Stimulated activated naive CD8-positive, alpha-beta T cell treated with anti-CD3 and anti-CD28 coated beads, Interleukin-15, Interleukin-2, amounts not matched to agents 100 ng/mL and 50 ng/mL, for 24 hours (primary cell): ENCODE measurements around the gene TPRKB.
"Not testable (repeated sequence)": the region's sequence is repeated elsewhere in the genome, so short reads cannot be mapped to it uniquely, and the experiment has no call there.

Experiments used
- H3K27ac Mint-ChIP-seq: one replicate; pipeline ENCODE4 v1.8.0; 2021; ENCODE audit warnings: mild to moderate bottlenecking, mixed read lengths
- H3K27me3 Mint-ChIP-seq: one replicate; pipeline ENCODE4 v1.8.0; 2021; ENCODE audit warnings: mixed read lengths
- H3K36me3 Mint-ChIP-seq: one replicate; pipeline ENCODE4 v1.8.0; 2021; ENCODE audit warnings: low read depth, mixed read lengths
- H3K4me1 Mint-ChIP-seq: one replicate; pipeline ENCODE4 v1.8.0; 2021; ENCODE audit warnings: low read depth, mixed read lengths
- H3K4me3 Mint-ChIP-seq: one replicate; pipeline ENCODE4 v1.8.0; 2021; ENCODE audit warnings: mild to moderate bottlenecking, mixed read lengths
- H3K9me3 Mint-ChIP-seq: one replicate; pipeline ENCODE4 v1.8.0; 2021; ENCODE audit warnings: mixed read lengths

Gene TPRKB

DNA sequence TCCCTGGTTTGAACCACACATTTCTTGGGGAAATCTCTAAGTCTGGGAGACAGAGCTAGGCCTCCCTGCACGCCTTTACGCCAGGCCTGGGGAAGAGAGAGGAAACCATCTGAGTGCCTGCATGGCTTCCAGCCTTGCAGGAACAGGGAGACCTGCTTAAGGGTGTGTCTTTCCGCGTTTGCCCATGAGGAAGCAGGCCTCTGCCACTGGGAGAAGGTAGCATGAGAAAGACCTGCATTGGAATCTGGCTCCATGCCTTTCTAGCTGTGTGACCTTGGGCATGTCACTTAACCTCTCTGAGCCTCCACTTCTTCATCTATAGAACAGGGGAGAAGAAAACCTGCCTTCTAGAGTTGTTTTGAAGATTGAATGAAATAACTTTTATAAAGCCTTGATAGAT lies 19.4 kb downstream of the TPRKB start:
- H3K4me3 Mint-ChIP-seq, H3K9me3 Mint-ChIP-seq, H3K36me3 Mint-ChIP-seq, H3K27ac Mint-ChIP-seq, H3K4me1 Mint-ChIP-seq: not testable (repeated sequence)
- peaks cover 12% of the 10 kb centered on the region for H3K27me3 Mint-ChIP-seq

DNA sequence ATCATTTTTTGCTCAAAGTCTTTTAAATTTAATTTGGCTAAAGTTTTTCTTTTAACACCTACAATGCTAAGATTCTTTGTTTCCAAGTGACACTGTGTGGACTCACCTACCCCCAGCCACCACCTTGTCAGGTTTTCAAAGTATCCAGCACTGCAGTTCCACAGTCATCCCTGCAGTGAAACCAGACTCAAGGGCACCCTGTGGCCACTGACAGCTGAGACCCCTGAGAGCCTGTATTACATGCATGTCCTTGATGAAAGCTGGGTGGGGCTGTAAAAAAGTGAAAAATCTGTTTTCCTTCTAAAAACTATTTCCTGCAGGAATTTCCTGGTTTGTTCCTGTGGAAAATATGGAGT lies 19.9 kb downstream of the TPRKB start:
- Mint-ChIP-seq H3K27ac (no peak overlapping the region), H3K4me1 (peaks cover 4% of the 10 kb centered on the region), H3K36me3 (peaks cover 8% of the 10 kb centered on the region), H3K4me3 (no peak overlapping the region), H3K9me3 (peaks cover 5% of the 10 kb centered on the region), H3K27me3 (peaks cover 12% of the 10 kb centered on the region)

DNA sequence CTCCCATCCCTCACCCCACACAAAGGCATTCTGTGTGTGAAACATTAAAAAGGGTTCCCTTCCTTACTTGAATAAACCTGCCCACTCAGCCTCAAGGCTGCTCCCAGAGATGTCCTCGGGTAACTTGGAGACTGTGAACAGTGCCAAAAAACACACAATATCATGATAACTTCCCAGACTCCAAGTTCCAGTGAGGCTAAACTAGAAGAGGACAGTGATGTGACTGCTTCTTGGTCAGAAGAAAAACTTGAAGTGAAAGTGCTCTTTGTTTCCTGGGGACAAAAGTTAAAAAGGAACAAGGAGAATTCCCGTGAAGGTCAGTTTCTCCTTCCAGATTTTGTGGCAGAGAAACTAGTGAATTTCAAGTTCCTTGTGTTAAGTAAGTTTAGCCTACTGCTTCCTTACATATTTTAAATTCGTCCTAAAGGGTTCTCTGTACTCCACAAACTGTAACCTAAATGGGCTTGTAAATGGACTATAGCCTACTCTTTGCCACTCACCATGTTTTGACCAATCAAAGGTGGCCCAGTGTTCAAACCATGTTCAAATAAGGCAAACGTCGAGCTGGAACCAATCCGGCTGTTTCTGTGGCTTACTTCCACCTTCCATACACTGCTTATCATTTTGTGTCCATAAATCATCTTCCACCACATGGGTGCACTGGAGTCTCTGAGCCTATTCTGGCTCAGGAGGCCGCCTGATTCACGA lies 20.4 kb downstream of the TPRKB start:
- Mint-ChIP-seq H3K36me3 (peaks cover 8% of the 10 kb centered on the region), H3K4me1 (peaks cover 4% of the 10 kb centered on the region), H3K4me3 (no peak overlapping the region), H3K27me3 (peaks cover 12% of the 10 kb centered on the region), H3K27ac (no peak overlapping the region), H3K9me3 (peaks cover 5% of the 10 kb centered on the region)

DNA sequence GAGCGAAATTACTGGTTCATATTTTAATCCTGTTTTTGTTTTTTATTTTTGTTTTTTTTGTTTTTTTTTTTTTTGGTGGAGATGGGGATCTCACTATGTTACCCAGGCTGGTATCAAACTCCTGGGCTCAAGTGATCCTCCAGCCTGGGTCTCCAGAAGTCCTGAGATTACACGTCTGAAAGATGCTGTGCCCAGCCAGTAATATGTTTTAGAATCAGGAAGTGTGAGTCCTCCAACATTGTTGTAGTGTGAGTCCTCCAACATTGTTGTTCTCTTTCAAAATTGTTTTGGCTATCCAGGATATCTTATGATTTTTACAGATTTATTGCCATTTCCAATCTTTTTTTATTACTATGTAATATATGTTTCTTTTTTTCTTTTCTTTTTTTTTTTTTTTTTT lies 23.1 kb downstream of the TPRKB start:
- H3K4me3 Mint-ChIP-seq: no peak overlapping the region
- peaks cover 5% of the 10 kb centered on the region for H3K9me3 Mint-ChIP-seq
- peaks cover 4% of the 10 kb centered on the region for H3K4me1 Mint-ChIP-seq
- peaks cover 8% of the 10 kb centered on the region for H3K36me3 Mint-ChIP-seq
- H3K27ac Mint-ChIP-seq: no peak overlapping the region
- peaks cover 12% of the 10 kb centered on the region for H3K27me3 Mint-ChIP-seq

DNA sequence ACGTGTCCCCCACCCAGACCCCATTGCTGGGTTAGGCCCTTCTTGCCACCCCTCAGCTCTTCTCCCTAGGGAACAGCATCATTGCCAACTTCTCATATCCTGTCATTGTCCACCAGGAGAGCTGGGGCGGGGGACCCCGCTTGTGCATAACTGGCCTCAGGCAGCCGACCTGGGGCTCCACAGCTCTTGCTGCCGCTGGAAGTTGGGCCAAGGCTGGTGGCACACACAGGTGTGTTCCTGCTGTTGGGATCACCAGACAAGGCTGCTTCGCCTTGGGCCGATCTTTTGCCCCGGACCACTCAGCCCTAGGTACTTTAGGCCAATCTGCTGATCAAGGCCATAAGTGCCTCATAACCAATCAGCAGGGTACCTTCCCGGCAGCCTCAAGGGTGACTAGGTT lies 28.6 kb downstream of the TPRKB start:
- H3K4me3 Mint-ChIP-seq: no peak overlapping the region

DNA sequence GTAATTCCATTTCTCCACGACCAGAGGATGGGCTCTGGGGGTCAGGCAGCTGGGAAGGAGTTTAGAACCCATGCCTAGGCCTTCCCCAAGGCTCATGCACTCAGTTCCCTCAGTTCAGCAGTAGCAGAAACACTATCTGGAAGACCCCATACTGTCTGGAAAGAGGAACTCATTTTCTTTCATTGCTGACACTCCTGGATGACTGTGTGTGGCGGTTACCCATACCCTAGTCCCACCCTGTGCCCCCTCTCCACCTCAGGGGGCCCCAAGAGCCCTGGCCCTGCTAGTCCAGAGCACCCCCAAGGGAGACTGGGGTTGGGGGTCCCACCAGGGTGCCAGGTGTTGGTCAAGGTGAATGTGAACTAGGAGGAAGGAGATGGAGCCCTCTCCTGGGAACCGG lies 29.5 kb downstream of the TPRKB start:
- Mint-ChIP-seq H3K36me3 (no peaks in the 10 kb centered on the region), H3K4me3 (no peak overlapping the region), H3K9me3 (no peaks in the 10 kb centered on the region), H3K27me3 (peaks cover 12% of the 10 kb centered on the region), H3K4me1 (no peaks in the 10 kb centered on the region), H3K27ac (no peak overlapping the region)

More for the DNA sequence above, 28.6 kb downstream of the TPRKB start:
- H3K36me3 Mint-ChIP-seq: peaks cover 1% of the 10 kb centered on the region
- H3K4me1 Mint-ChIP-seq: no peaks in the 10 kb centered on the region
- H3K9me3 Mint-ChIP-seq: peaks cover 2% of the 10 kb centered on the region
- no peak overlapping the region for H3K27ac Mint-ChIP-seq
- peaks cover 14% of the 10 kb centered on the region for H3K27me3 Mint-ChIP-seq

DNA sequence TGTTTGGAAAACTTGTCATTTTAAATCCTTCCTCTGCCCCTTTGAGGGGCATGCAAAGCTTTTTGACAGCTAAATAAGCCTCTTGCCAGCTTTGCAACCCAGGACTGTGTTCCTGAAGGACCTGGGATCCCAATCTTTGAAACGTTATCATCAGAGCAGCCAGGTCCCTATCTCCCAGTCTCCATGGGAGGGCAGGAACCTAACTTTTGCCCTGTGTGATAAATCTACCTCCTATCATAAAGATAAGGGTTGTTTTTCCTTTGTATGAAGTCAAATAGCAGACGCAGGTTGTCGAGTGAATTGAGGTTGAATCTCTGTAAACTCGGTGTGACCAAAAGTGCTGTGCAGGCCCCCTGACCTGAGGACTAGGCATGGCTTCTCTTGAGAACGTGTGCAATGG lies 30.1 kb downstream of the TPRKB start:
- Mint-ChIP-seq H3K36me3 (no peaks in the 10 kb centered on the region), H3K27me3 (peaks cover 15% of the 10 kb centered on the region), H3K27ac (no peak overlapping the region), H3K4me3 (no peak overlapping the region), H3K9me3 (no peaks in the 10 kb centered on the region), H3K4me1 (no peaks in the 10 kb centered on the region)

DNA sequence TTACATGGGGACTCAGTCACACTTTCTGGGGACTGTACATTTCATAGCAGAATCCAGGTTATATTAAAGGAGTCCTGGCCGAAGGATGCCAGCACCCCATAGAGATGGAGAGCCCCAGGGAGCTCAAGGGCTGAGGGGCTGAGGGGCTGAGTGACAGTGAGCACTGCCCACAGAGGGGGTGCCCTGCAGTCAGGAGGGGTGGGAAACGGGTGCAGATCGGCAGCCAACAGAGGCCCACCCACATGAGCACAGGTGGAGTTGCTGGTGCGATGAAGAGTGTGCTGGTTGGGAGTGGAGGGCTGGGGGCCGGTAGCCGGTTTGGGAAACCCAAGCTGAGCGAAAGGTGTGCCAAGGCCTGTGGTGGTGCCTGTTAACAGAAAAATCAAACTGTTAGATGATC lies 32.1 kb downstream of the TPRKB start:
- Mint-ChIP-seq H3K4me1 (no peaks in the 10 kb centered on the region), H3K4me3 (no peak overlapping the region), H3K27me3 (peaks cover 23% of the 10 kb centered on the region), H3K9me3 (no peaks in the 10 kb centered on the region), H3K36me3 (no peaks in the 10 kb centered on the region), H3K27ac (no peak overlapping the region)

DNA sequence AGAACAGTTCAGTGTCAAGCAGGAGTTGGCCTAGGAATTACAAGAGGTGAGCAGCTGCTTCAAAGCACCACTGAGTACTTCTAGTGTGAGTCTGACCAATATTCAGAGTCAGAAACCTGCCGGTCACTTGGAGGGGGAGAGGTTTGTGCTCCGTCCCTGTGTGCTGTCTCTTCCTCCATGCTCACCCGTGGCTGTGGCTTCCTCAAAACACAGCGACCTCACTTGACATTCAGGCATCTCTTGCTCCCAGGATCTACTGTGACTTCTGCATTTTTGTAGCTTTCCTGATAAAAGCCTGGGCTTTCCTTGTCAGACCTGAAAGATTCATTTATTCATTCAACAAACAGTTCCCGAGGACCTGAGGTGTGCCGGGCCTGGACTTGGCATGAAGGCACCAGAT lies 32.9 kb downstream of the TPRKB start:
- Mint-ChIP-seq H3K9me3 (no peaks in the 10 kb centered on the region), H3K27me3 (peaks cover 23% of the 10 kb centered on the region), H3K27ac (no peak overlapping the region), H3K4me1 (no peaks in the 10 kb centered on the region), H3K36me3 (no peaks in the 10 kb centered on the region), H3K4me3 (no peak overlapping the region)

DNA sequence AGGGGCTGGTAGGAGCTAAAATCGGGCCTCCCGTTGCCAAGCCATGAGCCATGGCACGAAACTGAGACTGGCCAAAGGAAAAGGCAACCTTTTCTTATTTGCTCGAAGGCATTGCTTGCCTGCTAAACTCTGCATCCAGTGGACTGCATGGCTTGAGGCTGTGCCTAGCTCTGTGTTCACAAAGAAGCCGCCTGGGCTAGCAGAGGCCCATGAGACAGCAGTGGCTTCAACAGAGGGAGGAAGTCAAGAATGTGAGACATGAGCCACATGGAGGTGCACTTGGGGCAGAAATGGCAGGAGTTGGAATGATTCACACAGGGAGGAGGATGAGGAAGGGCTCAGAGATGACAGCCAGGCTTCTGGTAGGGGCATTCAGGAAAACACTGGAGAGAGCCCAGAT lies 33.5 kb downstream of the TPRKB start:
- Mint-ChIP-seq H3K36me3 (no peaks in the 10 kb centered on the region), H3K9me3 (no peaks in the 10 kb centered on the region), H3K27ac (no peak overlapping the region), H3K4me3 (no peak overlapping the region), H3K27me3 (peaks cover 23% of the 10 kb centered on the region), H3K4me1 (no peaks in the 10 kb centered on the region)

DNA sequence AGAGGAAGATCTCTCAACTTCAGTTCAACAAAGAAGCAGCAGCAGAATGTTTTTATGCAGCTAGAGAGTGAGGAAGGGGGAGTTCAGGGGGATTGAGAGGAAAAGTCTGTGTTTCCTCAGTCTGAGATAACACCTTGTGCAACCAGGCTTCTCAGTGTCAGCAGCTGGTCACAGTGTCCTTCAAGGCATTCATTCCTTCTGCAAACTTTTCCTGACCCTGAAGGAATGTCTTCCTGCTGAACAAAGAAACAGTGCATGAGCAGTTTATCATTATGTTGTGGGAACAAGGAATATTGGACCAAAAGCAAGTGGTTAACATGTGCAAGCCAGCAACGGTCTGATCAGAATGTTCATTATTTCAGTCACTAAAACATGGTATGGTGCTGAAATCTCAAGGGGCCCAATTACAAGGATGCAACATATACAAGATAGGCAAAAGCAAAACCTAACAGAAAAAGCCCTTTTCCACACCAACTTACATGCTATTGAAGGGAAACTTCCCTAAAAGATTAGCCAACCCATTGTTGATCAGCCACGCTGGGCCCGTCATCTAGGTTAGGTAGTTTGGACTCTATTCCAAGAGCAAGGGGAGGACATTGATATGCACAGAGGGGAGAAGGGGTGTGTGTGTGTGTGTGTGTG lies 34.2 kb downstream of the TPRKB start:
- H3K27ac Mint-ChIP-seq, H3K36me3 Mint-ChIP-seq, H3K4me1 Mint-ChIP-seq, H3K4me3 Mint-ChIP-seq, H3K9me3 Mint-ChIP-seq: not testable (repeated sequence)
- H3K27me3 Mint-ChIP-seq: peaks cover 23% of the 10 kb centered on the region

DNA sequence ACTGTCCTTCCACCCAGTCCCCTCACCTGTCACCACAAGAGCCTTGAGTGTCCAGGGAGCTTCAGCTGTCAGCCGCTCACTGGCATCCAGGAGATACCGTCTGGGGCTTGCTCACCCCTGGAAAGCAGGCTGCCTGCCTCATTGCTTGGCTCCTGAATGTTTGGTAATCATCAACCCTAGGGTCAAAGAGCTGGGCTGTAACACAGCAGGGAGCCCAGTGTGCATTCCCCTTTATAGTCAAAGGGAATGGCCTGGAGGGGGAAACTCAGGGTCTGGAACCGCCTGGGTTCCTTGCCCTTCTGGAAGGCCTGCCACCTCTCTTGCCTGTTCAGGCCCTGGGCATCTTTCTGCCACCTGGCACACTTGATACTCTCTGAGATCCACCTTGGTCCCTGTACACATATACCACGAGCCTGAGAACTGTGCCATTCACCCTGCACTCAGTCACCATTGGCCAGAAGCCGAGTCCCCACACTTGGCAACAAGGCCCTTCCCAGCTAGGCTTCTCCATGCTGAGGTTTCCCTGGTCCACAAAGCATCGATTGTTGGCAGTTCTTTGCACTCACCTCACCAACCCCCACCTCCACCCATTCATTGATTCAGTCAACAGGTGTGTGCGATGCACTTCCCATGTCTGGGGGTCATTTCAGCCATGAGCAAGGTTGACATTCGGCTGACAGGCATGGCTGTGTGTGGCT lies 35.0 kb downstream of the TPRKB start:
- Mint-ChIP-seq H3K36me3 (no peaks in the 10 kb centered on the region), H3K9me3 (no peaks in the 10 kb centered on the region), H3K27ac (no peak overlapping the region), H3K4me1 (no peaks in the 10 kb centered on the region), H3K4me3 (no peak overlapping the region), H3K27me3 (peaks cover 23% of the 10 kb centered on the region)

DNA sequence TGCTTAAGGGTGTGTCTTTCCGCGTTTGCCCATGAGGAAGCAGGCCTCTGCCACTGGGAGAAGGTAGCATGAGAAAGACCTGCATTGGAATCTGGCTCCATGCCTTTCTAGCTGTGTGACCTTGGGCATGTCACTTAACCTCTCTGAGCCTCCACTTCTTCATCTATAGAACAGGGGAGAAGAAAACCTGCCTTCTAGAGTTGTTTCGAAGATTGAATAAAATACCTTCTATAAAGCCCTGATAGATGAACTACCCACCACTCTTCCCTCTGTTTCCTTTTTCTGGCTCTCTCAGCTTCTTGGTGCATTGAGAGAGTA lies 35.7 kb downstream of the TPRKB start:
- H3K9me3 Mint-ChIP-seq, H3K36me3 Mint-ChIP-seq, H3K4me3 Mint-ChIP-seq, H3K4me1 Mint-ChIP-seq, H3K27ac Mint-ChIP-seq: not testable (repeated sequence)
- H3K27me3 Mint-ChIP-seq: peaks cover 23% of the 10 kb centered on the region

DNA sequence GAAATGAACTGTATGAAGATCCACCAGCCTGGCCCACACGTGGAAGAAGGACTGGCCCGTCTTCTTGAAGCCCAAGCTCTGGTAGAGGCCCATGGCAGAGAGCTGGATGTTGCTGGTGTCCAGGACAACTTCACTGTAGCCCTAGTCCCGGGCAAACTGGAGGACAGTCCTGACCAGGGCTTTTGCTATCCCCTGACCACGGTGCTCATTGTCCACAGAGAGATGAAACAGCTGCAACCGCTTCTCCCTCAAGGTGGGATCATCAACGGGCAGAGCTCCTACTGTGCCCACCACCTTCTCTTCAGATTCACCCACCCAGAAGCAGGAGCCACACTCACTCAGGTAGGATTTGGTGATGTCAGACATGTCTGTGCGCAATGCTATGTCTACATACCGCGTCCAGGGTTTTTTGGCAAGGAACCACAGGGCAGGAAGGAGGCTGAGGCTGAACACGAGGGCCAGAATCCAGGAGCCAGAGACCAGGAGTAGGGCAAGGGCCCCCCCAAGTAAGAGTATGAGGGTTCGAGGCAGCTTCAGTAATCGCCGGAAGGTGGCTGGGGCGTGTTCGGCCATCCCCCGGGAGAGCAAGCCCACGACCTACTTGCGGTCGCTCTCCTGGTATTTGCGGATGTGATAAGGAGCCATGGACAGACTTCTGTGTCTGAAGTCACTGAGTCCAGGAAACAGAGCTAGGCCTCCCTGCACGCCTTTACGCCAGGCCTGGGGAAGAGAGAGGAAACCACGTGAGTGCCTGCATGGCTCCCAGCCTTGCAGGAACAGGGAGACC lies 36.3 kb downstream of the TPRKB start:
- H3K27ac Mint-ChIP-seq: no peak overlapping the region
- H3K4me1 Mint-ChIP-seq: no peaks in the 10 kb centered on the region
- H3K27me3 Mint-ChIP-seq: peaks cover 23% of the 10 kb centered on the region
- H3K4me3 Mint-ChIP-seq: no peak overlapping the region
- H3K36me3 Mint-ChIP-seq: no peaks in the 10 kb centered on the region
- H3K9me3 Mint-ChIP-seq: no peaks in the 10 kb centered on the region

DNA sequence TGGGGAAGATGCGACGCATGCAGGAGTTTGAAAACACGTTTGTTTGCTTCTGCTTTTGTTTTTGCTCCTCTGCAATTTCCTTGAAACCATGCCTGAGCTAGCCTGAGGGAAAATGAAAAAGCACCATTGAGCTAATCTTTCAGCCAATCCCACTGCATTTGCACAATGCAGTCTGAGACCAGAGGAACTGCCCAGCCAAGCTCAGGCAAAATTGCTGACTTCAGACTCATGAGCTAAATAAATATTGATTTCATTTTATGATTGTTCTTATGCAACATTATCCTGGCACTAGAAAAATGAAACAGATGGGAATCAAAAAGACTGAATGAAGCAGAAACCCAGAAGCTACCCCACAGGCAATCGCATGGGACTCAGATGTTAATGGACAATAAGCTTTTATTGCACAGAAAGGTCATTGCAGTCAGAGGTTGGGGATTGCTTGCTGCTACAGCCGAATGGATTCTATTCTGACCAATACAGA lies 37.0 kb downstream of the TPRKB start:
- H3K9me3 Mint-ChIP-seq: no peaks in the 10 kb centered on the region

More for the DNA sequence above, 37.0 kb downstream of the TPRKB start:
- H3K4me1 Mint-ChIP-seq: no peaks in the 10 kb centered on the region
- no peak overlapping the region for H3K27ac Mint-ChIP-seq
- H3K4me3 Mint-ChIP-seq: no peak overlapping the region
- H3K27me3 Mint-ChIP-seq: peaks cover 18% of the 10 kb centered on the region
- no peaks in the 10 kb centered on the region for H3K36me3 Mint-ChIP-seq
